Measurements from ENCODE around the gene SHISA6.

Gene SHISA6

GRCh38 chr17:11240841-11241610 lies at the start of gene SHISA6:
SHISA6 (plus strand) TSS chr17:11241213.
- DNase-seq: no peak

GRCh38 chr17:11195801-11196200 lies 45.2 kb upstream of the SHISA6 start:
- DNase-seq: no peak

GRCh38 chr17:11204991-11205390 lies 36.0 kb upstream of the SHISA6 start:
- DNase-seq: no peak

GRCh38 chr17:11205659-11206058 lies 35.4 kb upstream of the SHISA6 start:
- DNase-seq: no peak

GRCh38 chr17:11209906-11210305 lies 31.1 kb upstream of the SHISA6 start:
- DNase-seq: no peak

GRCh38 chr17:11212792-11213191 lies 28.2 kb upstream of the SHISA6 start:
- no peak for DNase-seq

- no peak for DNase-seq
Measured at GRCh38 chr17:11216976-11217375, 24.0 kb upstream of the SHISA6 start.

GRCh38 chr17:11221196-11221595 lies 19.8 kb upstream of the SHISA6 start:
- no peak for DNase-seq

- DNase-seq: no peak
Measured at GRCh38 chr17:11221721-11222120, 19.3 kb upstream of the SHISA6 start.

GRCh38 chr17:11238705-11239104 lies 2.3 kb upstream of the SHISA6 start:
- no peak for DNase-seq

GRCh38 chr17:11239379-11239970 lies 1.5 kb upstream of the SHISA6 start:
- DNase-seq: no peak

GRCh38 chr17:11240041-11240840 lies 772 bp upstream of the SHISA6 start:
- DNase-seq: no peak

- no peak for DNase-seq
Measured at GRCh38 chr17:11241611-11242226, 706 bp downstream of the SHISA6 start.

GRCh38 chr17:11242411-11242810 lies 1.4 kb downstream of the SHISA6 start:
- no peak for DNase-seq

GRCh38 chr17:11244776-11245175 lies 3.8 kb downstream of the SHISA6 start:
- no peak for DNase-seq

- no peak for DNase-seq
Measured at GRCh38 chr17:11245187-11245586, 4.2 kb downstream of the SHISA6 start.

- DNase-seq: no peak
Measured at GRCh38 chr17:11245791-11246190, 4.8 kb downstream of the SHISA6 start.

- DNase-seq: no peak
Measured at GRCh38 chr17:11250161-11250560, 9.1 kb downstream of the SHISA6 start.

- DNase-seq: no peak
Measured at GRCh38 chr17:11251561-11252107, 10.6 kb downstream of the SHISA6 start.

GRCh38 chr17:11252146-11252545 lies 11.1 kb downstream of the SHISA6 start:
- no peak for DNase-seq

GRCh38 chr17:11256877-11257276 lies 15.9 kb downstream of the SHISA6 start:
- no peak for DNase-seq

GRCh38 chr17:11264183-11264871 lies 23.3 kb downstream of the SHISA6 start:
- DNase-seq: no peak

Measured in NCI-H1694 (cell line).